ENCODE measurements around the gene HLA-DPA1.
"Not testable (repeated sequence)": the region's sequence is repeated elsewhere in the genome, so short reads cannot be mapped to it uniquely, and the experiment has no call there.

Gene HLA-DPA1

DNA sequence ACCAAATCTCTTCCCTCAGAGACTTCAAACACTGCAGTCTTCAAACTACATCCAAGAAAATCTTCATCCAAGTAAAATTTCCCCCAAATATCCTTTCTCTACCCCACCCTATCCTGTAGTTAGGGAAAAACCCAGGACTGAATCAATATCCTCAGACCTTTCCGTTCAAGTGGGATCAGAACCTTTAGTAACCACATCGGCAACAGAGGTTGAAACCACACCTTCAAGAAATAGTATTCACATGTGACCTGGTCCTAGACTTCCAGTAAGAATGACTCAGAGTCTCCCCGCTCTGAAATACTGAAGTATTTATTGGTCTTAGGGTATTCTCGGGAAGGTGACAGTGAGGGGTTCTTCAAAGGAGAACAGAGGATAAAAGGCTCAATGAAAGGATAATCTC lies 8.7 kb downstream of the HLA-DPA1 start:
- no peak for DNase-seq (ENCODE audit: low spot score)

DNA sequence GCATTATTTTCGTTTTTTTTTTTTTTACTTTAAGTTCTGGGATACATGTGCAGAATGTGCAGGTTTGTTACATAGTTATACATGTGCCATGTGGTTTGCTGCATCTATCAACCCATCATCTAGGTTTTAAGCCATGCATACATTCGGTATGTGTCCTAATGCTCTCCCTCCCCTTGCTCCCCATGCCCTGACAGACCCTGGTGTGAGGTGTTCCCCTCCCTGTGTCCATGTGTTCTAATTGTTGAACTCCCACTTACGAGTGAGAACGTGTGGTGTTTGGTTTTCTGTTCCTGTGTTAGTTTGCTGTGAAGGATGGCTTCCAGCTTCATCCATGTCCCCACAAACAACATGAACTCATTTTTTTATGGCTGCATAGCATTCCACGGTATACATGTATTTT lies 10.0 kb downstream of the HLA-DPA1 start:
- not testable (repeated sequence) for DNase-seq (ENCODE audit: low spot score)

DNA sequence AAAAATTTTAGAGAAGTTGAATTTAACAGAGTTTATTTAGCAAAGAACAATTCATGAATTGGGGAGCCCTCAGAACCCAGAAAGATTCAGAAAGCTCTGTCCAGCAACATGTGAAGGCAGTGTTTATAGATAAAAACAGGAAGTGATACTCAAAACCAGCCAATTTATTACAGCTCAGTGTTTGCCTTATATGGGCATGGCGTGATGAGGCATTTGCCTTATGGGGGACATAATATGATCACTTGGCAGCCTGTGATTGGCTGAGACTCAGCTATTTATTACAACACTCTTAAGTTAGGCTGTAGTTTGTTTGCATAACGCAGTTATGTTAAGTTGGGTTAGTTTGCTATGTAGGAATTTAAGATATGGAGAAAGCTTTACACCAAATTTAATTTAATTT lies 11.5 kb downstream of the HLA-DPA1 start:
- DNase-seq (ENCODE audit: low spot score), result no peak

DNA sequence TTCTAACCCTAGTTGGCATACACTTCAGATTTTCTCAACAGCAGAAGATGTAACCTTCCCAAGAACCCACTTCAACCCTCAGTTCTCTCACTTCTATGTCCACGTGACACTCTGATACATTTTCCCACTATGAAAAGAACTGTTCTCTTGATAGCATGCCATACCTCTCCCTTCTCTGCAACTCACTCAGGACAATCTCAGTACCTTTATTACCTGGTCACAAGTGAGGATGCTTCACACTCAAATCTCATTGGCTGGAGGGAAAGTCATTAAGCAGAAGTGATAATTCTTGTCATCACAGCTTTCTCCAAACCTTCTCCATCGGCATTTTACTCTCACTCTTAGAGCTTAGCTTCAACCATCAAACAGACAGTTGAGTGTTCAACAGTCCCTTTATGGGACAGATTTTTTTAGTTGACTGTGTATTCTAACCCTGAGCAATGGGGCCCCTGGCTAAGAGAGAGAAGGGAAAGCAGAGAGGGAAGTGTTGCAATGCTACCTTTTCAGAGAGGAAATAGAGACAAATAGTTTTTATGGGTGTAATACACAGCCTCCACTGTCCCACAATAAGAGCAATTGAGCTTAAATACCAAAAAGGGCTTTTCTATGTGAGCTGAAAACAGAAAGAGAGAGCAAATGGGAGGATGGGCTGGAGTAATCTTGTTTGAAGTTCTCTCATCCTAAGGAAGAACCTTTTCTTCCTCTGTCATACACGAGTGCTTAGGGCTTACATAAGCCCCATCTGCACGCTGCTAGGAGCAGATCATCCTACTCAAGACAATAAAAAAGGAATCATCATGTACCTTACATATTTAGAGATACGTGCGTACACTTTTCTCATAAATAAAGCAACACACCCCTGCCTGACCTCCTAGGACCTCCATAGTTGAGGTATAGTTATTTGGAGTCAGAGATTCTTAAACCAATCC lies 16.0 kb downstream of the HLA-DPA1 start:
- no peak for DNase-seq (ENCODE audit: low spot score)

DNA sequence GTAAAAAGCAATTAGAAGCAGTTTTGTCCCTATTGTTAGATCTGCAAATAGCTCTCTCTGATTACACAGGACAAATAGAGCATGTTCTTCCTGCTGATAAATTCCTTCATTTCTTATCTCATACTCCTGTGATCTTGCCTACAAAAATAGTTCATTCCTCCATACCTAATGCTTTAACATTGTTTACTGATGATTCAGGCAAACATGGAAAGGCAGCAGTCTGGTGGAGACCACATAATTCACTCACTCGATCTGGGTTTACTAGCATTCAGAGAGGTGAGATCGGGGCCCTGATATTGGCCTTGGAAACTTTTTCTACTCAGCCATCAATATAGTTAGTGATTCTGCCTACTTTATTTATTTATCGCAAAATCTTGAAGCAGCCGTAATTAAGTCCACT lies 20.2 kb downstream of the HLA-DPA1 start:
- DNase-seq (ENCODE audit: low spot score), result no peak

DNA sequence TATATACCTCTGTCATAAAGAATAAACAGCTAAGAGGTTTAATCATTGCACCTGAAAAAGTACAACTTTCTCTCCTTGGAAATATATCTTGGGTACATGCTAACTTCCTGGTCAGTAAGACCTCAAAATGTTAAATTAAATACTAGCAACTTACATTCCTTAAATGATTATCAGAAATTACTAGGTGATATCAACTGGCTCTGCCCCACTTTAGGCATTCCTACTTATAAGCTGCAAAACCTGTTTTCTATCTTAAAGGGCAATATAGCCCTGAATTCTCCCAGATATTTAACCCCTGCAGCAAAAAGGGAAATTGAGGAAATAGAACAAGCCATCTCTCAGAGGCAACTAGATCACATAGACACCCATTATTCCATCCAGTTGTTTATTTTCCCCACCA lies 20.8 kb downstream of the HLA-DPA1 start:
- no peak for DNase-seq (ENCODE audit: low spot score)

DNA sequence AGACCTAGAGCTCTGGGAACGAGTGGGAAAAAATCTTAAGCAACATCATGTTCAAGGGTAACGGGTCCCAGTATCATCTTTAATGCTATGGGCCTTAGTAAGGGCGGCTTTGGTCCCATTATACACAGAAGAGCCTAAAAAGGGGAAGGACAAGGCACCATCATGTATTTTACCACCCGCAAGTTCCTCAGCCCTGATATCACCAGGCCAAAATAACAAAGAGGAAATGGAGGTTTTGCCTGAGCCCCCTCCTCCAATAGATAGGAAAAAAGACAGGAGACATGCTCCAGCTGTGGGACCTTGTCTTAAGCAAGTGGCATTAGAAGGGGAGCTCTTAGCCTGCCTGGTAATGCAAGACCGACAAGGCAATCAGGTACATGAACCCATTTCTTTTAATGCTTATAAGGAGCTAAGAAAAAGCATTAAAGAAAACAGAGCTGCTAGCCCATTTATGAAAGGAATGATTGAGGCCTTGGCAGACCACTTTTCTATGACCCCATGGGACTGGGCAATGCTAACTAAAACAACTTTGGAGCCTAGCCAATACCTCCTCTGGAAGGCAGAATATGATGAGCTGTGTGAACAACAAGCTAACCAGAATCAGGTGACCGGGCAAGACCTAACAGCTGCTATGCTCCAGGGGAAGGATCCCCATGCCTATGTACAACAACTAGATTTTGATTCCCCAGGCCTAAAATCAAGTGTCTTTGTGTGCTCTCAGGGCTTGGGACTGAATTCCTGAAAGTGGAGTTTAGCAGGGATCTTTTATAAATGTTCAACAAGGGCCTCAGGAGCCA lies 23.2 kb downstream of the HLA-DPA1 start:
- no peak for DNase-seq (ENCODE audit: low spot score)

DNA sequence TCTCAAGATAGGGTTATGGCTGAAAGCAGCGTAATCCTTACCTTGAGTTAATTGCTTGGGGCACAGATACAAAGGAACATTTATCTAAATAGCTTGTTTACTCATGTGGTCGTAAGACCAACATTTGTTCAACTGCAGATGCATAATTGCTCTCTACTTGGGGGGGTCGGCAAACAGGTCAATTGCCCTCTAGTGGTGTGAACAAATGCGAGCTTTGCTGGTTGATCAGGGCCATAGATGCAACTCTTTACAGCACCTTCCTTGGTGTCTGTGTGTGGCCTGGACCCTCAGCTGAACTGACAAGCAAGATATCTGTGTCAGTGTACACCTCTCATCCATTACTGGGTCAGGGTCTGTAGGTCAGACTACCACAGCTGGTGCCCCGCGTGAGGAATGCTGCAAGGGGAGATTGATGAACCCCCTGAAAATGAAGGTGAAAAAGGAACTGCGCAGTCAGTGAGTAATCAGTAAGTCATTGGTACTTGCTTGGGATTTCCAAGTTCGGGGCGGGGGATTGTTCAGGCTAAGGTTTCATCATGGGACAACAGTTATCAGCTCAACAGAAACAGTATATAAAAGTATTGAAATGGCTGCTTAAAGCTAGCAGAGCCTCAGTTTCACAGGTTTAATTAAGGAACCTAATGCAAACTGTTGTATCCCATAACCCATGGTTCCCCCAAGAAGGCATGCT lies 24.0 kb downstream of the HLA-DPA1 start:
- no peak for DNase-seq (ENCODE audit: low spot score)

DNA sequence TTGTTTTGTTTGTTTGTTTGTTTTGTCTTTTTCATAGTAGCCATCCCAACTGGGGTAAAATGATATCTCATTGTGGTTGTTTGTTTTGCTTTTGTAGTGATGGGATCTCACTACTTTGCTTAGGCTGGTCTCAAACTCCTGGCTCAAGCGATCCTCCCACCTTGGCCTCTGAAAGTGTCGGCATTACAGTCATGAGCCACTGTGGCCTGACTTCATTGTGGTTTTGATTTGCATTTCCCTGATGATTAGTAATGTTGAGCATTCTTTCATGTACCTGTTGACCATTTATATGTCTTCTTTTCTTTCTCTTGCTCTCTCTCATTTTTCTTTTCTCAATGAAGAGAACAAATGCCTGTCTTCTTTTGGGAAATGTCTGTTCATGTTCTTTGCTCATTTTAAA lies 33.3 kb downstream of the HLA-DPA1 start:
- no peak for DNase-seq (ENCODE audit: low spot score)

DNA sequence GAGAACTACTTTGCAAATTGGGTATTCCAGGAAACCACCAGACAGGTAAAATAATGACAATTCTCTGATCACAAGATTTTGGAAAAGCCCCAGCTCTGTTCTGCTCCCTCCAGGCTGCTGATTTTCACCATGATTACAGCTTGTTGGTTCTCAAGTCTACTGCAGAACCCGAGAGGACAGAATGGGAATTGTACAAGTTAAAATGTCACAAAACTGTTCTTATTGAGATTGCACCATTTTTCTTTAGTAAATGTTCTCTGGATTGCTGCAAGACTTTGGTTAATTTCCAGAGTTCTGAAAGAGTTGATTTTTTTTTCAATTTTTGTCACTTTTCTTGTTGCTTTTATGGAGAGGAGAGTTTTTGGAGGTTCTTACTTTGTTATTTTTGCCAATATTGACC lies 36.9 kb downstream of the HLA-DPA1 start:
- DNase-seq (ENCODE audit: low spot score), result no peak

DNA sequence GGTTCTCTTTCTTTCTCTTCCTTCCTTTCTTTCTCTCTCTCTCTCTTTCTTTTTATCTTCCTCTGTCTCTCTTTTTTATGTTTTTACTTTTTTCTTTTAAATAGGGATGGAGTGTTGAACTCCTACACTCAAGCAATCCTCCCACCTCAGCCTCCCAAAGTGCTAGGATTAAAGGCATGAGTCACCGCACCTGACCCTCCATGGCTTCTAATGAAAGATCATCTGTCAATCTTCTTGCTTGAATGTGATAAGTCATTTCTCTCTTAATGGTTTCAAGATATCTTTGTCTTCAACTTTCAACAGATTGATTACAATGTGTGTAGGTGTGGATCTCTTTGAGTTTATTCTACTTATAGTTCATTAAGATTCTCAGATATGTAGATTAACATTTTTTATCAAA lies 38.9 kb downstream of the HLA-DPA1 start:
- DNase-seq (ENCODE audit: low spot score), result no peak

DNA sequence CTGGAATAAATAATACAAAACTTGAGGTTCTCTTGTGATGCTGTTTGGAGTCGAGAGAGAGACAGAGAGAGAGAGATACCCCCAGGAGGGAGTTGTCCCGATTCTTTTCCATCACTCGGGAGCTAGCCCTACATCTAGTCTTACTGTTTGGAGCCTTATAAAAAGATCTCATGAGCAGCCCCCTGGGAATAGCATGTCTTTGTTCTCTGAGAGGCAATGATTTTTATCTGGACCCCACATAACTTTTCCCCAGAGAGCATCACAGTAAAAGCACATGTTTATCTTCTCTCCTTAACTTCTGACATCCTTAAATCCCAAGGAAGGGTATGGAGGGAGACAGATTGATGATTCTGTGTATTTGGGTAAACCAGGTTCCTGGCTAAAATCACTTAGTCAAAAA lies 43.2 kb downstream of the HLA-DPA1 start:
- DNase-seq (ENCODE audit: low spot score), result no peak

DNA sequence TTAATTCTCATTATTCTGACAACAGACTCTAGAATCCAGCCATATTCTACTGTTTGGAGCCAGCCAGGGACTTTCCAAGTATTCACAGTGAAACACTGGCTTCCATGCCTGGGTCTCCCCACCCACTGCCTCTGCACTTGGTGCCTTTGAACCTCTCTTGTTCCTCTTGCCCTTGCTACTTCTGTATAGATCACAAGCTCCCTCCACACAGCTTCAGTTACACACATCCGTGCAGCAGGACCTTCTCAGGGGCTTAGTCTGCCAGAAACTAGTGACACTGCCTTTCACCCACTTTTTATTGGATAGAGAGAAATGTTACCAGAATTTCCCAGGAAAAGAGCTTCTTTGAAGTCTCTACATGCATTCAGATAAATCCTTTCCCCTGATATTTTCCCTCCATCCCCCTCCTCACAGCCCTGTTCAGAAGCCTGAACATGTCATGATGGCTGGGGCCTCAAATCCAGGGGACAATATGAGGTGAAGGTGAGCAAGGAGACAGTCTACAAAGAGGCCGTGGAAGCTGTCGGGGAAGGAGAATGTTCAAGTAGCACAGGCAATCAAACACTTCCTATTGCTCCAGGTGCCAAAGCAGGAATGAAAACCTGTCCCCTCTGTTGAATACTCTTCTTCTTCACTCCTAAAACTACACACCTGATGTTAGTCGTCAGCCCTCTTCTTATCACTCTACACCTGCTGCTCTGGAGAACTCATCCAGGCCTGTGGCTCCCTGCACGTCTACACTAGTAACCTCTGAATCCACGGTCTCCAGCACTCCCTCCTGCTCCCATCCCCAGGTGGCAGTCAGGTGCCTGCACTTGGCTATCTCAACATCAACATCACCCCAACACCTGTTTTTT lies 43.9 kb downstream of the HLA-DPA1 start:
- peak; percentile 18 for DNase-seq (ENCODE audit: low spot score)

DNA sequence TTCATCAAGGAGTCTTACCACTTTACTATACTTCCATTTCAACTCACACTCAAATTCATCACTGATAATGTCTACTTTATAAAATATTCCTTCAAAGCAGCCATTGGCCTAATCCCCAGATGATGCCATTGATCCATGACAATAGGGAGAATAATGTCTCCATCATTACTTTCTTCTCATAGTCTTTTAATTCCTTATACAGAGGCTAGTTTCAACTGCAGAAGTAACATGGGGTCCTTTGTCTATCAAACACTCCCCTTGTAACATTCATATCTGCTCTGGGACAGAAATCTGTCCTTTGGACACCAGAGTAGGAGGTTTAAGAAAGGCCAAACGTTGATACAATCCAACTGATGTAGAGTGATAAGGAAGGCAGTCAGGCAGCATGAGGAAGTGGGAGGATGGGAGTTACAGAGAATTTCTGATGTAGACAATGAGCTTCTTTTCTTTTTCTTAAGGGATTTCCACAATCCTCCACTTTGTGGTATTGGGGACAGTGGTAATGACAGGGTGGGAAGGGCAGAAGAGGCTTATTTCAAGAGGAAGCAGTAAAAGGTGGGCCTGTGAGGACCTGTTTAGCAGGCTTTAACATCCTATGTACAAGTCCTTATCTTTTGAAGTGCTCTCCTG lies 45.1 kb downstream of the HLA-DPA1 start:
- DNase-seq (ENCODE audit: low spot score), result no peak

DNA sequence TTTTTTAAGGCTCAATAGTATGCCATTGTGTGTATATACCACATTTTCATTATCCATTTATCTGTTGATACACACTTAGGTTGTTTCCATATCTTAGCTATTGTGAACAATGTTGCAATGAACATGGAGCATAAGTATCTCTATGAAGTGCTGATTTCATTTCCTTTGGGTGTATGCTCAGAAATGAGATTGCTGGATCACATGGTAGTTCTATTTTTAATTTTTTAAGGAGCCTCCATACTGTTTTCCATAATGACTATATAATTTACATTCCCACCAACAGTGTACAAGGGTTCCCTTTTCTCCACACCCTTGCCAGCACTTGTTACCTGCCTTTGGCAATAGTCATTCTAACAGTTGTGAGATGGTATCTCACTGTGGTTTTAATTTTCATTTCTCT lies 48.9 kb downstream of the HLA-DPA1 start:
- DNase-seq (ENCODE audit: low spot score), result no peak

DNA sequence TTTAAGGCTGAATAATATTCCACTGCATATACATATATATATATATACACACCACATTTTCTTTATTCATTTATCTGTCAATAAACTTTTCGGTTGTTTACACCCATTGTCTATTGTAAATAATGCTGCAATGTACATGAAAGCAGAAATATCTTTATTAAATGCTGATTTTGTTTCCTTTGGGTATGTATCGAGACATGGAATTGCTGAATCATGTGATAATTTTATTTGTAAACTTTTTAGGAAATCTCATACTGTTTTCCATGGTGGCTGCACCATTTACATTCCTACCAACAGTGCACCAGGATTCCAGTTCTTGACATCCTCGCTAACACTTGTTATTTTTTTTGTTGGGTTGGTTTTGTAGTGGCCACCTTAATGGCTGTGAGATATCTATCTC lies 49.9 kb downstream of the HLA-DPA1 start:
- no peak for DNase-seq (ENCODE audit: low spot score)

DNA sequence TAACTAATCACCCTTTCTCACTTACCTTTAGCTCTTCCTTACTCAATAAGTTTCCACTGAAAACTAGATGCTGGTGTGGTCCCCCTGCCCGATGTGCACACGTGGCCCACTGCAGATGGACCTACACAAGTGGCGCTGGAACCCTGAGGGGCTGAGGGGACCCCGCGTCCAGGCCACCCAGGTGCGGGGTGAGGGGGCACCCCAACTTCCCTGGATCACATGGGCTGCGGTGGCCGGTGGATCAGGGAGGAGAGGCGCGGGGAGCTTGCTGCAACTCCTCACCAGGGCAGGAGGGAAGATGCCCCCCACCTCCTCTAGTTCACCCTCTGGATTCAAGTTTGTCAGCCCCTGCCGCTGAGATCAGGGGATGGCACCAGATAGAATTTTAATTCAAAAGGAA lies 51.5 kb downstream of the HLA-DPA1 start:
- no peak for DNase-seq (ENCODE audit: low spot score)

DNA sequence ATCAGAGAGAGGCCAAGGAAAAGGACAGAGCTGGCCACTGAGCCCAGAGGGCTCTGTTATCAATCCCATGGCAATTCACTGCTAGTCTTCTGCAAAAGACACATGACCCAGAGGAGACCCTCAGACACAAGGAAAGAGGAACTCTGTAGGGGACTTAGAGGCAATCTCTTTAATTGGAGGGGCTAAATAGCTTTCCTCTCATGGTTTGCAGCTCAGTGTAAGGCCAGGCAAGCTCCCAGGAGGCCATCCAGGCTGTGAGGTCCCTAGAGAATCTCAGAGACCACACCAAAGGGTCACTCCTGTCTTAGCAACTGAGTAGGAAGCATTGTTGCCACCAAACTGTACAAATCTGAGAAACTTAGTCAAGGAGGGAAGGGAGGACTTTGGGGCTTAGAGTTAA lies 54.1 kb downstream of the HLA-DPA1 start:
- no peak for DNase-seq (ENCODE audit: low spot score)

DNA sequence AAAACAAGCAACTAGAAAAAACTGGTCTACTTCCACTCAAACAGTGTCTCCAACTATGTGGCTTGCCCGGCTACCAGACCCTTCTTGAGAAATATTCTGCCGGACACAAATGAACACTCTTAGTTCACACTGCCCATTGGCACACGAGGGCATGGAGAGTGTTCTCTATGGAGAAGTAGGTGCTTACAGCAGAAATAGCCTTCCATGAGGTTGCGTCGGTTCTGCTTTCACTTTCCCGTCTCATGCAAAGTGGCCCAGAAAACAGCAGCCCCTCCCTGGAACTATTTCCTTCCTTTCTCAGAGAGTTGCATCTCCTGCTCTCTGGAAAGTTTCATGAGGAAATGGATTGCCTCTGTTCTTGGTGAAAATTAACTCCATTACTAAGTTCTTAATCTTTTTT lies 54.5 kb downstream of the HLA-DPA1 start:
- DNase-seq (ENCODE audit: low spot score), result no peak

DNA sequence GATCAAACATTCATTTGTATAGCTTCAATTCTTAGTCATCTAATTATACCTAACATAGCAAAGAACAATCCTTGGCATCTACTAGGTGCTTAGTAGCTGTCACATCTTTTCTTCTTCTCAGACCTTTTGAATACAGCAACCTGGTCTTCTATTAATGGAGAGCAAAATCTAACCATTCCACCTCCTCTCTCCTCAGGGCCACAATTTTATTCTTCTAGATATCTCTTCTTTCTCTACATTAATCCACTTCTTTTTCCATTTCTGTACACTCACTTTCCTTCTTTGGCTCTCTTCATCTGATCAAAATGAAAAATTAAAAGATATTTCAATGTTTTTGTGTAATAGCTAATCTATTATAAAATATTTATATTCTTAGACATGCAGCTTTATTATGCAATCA lies 55.0 kb downstream of the HLA-DPA1 start:
- DNase-seq (ENCODE audit: low spot score), result no peak

DNA sequence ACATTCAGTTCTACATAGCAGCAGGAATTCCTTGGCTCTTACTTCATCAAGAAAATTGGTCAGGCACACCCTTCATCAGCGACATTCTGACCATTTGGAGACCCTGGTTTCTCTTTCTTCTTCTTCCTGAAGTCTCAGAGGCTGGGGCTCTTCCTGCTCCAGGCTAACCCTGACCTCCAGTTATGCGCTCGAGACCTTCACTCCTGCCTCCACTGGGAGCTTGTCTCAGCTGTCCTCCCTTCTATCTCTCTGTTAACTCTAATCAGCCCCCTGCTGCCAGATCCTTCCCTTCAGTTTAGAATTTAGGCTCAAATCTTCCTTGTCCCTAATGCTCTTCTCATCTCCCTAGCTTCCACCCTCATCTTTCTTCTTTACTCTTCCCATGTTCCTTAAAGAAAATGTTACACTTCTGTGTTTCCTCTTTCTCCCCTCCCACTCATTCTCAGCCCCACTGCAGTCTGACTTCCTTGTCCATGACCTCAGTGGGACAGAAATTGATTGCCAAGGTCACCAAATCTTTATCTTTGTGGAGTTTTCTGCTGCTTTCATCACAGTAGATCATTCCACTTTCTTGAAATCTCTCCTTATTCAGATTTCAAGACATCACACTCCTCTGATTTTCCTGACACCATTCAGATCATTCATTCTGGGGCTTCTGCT lies 55.6 kb downstream of the HLA-DPA1 start:
- no peak for DNase-seq (ENCODE audit: low spot score)
